Stimulated activated memory B cell treated with anti-CD40 and anti-IgM and Interleukin-4, amounts not matched to agents 10 μg/mL and 1 μg/mL and 100 μg/mL, for 72 hours (primary cell): Measurements from ENCODE around the gene KRT20.
"Not testable (repeated sequence)": the region's sequence is repeated elsewhere in the genome, so short reads cannot be mapped to it uniquely, and the experiment has no call there.

Experiments used
- ATAC-seq: fragments of 150-1000 bp; cut with Tn5 transposase; 2 replicates; pipeline ENCODE4 v1.10.0; 2021
- H3K27ac Mint-ChIP-seq: one replicate; pipeline ENCODE4 v1.8.0; 2022; ENCODE audit warnings: mild to moderate bottlenecking, mixed read lengths
- H3K27me3 Mint-ChIP-seq: one replicate; pipeline ENCODE4 v1.8.0; 2022; ENCODE audit warnings: mixed read lengths
- H3K36me3 Mint-ChIP-seq: one replicate; pipeline ENCODE4 v1.8.0; 2022; ENCODE audit warnings: mixed read lengths
- H3K4me1 Mint-ChIP-seq: one replicate; pipeline ENCODE4 v1.8.0; 2022; ENCODE audit warnings: mixed read lengths
- H3K4me3 Mint-ChIP-seq: one replicate; pipeline ENCODE4 v1.8.0; 2022; ENCODE audit warnings: mild to moderate bottlenecking, moderate library complexity, mixed read lengths
- H3K9me3 Mint-ChIP-seq: one replicate; pipeline ENCODE4 v1.8.0; 2022; ENCODE audit warnings: mixed read lengths

The KRT20 gene, protein sequence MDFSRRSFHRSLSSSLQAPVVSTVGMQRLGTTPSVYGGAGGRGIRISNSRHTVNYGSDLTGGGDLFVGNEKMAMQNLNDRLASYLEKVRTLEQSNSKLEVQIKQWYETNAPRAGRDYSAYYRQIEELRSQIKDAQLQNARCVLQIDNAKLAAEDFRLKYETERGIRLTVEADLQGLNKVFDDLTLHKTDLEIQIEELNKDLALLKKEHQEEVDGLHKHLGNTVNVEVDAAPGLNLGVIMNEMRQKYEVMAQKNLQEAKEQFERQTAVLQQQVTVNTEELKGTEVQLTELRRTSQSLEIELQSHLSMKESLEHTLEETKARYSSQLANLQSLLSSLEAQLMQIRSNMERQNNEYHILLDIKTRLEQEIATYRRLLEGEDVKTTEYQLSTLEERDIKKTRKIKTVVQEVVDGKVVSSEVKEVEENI

DNA sequence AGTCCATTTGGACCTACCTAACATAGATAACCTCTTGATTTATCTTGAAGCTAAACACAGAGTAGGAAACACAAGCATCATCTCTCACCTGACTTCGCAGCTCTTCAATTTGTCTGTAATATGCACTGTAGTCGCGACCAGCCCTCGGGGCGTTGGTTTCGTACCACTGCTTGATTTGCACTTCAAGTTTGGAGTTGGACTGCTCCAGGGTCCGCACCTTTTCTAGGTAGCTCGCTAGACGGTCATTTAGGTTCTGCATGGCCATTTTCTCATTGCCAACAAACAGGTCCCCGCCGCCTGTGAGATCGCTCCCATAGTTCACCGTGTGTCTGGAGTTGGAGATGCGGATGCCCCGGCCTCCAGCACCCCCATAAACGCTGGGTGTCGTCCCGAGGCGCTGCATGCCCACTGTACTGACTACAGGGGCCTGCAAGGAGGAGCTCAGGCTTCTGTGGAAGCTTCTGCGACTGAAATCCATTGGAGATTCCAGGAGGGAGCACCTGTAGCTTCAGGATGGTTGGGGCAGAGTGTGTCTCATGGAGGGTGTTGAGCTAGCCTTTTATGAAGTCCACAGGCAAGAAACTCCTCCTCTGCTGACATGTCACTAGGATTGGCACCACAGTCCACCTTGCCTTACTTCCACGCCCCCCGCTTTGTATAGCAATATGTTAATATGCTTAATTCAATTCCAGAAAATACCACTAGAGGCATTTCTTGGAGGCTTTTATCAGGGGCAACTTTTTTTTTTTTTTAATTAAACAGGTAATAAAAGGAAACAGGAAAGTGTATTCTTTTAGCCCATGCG lies at the start of gene KRT20:
Gene KRT20 (minus strand): TSS at position 535 of the 805 bp plus-strand sequence. CDS start 57 bp downstream, at position 478.
- ATAC-seq: no peak
- H3K9me3 Mint-ChIP-seq: no peaks in the 10 kb centered on the region

DNA sequence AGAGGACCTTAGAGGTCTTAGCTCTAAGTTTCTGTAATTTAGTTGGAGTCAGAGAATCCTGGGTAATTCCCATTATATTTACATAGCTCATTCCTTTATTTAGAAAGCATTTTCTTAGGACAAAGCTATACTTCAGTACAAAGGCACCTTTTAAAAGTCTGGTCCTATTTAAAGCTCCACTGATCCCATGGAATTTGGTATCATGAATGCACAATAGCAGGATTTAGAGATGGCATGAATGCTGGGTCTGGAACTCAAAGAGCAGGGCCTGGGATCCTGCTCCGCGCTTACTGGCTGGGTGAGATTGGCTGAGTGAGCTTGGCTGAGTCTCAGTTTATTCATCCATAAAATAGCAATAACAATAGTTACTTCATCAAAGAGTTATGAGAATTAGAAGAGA lies 47.6 kb upstream of the KRT20 start:
- Mint-ChIP-seq H3K27ac (no peak overlapping the region), H3K9me3 (no peaks in the 10 kb centered on the region), H3K4me3 (no peak overlapping the region), H3K27me3 (peaks cover 36% of the 10 kb centered on the region), H3K36me3 (no peaks in the 10 kb centered on the region), H3K4me1 (no peaks in the 10 kb centered on the region)
- ATAC-seq: no peak

More for the DNA sequence above, at the start of gene KRT20:
- H3K27me3 Mint-ChIP-seq: peaks cover 19% of the 10 kb centered on the region
- H3K36me3 Mint-ChIP-seq: no peaks in the 10 kb centered on the region
- no peak within 1 kb of the TSS for H3K4me3 Mint-ChIP-seq
- H3K27ac Mint-ChIP-seq: no peak within 1 kb of the TSS
- H3K4me1 Mint-ChIP-seq: no peaks in the 10 kb centered on the region

DNA sequence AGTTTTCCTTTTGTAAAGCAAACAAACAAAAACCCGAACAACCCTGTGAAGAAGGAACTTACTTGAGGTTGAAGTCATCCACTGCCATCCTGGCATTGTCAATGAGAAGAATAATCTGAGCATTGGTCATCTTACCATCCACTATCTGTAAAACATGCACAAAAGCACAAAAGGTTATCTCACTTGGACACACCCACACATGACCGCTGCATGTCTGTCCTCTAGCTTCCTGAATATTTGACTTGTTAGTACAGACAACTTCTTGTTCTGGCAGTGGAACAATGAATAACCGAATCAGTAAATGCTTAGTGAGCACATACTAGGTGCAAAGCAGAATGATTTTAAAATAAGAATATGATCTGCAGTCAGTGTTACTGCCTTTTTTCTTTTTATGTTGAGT lies 46.3 kb upstream of the KRT20 start:
- Mint-ChIP-seq H3K27ac (no peak overlapping the region), H3K9me3 (no peaks in the 10 kb centered on the region)

DNA sequence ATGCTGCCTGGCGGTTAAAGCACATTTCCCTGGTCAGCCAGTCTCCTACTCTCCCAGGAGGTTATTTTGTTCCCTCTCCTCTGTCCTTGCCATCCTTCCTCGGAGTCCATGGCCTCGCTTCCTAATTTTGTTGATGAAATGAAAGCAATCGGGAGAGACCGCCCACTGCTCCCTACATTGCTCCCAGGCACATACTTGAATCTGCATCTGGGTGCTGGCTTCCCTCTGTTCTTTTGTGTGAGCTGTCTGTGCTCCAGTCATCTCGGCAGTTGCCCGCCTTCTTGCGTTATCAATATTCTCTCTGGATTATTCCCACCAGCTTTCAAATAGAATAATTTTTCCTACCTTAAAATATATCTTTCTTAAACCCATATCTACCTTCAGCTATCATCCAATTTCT lies 41.3 kb upstream of the KRT20 start:
- Mint-ChIP-seq H3K4me3 (no peak overlapping the region), H3K9me3 (peaks cover 2% of the 10 kb centered on the region), H3K27ac (no peak overlapping the region), H3K36me3 (no peaks in the 10 kb centered on the region), H3K4me1 (no peaks in the 10 kb centered on the region), H3K27me3 (peaks cover 33% of the 10 kb centered on the region)
- no peak for ATAC-seq

More for the DNA sequence above, 46.3 kb upstream of the KRT20 start:
- H3K4me3 Mint-ChIP-seq: no peak overlapping the region
- no peak for ATAC-seq
- no peaks in the 10 kb centered on the region for H3K36me3 Mint-ChIP-seq
- H3K27me3 Mint-ChIP-seq: peaks cover 36% of the 10 kb centered on the region
- H3K4me1 Mint-ChIP-seq: no peaks in the 10 kb centered on the region

DNA sequence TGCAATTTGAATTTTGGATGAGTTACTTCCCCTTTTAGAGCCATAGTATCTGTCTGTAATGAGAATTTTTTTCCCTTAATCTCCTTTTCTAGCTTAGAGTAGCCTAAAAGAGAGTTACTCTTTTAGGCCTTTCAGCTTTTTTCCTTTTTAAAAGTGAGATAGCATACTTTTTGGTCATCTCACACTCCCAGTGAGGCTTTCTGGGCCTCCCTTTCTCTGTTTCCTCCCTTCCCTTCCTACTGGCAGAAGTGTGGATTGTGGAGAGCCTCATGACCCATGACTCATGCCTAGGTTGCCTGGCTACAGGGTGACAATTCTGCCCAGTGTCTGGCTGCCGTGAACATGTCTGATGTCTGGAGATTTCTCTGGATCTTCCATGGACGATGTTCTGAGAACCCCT lies 37.2 kb upstream of the KRT20 start:
- no peak for ATAC-seq
- peaks cover 2% of the 10 kb centered on the region for H3K9me3 Mint-ChIP-seq
- H3K4me1 Mint-ChIP-seq: no peaks in the 10 kb centered on the region

DNA sequence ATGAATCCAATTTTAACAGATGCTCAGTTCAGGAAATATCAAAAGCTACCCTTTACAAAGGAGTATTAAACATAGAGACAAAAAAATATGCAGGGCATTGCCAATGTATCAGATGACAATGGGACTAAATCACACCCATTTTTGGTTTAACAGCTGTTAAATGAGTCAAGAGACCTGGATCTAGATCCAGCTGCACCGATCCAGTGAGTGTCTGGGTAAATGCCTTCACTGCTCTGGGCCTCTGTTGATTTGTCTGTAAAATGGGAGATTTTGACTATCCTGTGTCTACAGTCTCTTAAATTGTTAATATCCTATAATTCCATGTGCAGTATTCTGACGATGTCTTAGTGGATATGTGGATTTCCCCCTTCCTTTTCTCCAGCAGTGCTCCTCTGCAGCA lies 36.0 kb upstream of the KRT20 start:
- H3K36me3 Mint-ChIP-seq: no peaks in the 10 kb centered on the region
- no peak overlapping the region for H3K27ac Mint-ChIP-seq
- no peak overlapping the region for H3K4me3 Mint-ChIP-seq
- H3K27me3 Mint-ChIP-seq: peaks cover 17% of the 10 kb centered on the region
- H3K9me3 Mint-ChIP-seq: peaks cover 2% of the 10 kb centered on the region
- ATAC-seq: no peak
- peaks cover 5% of the 10 kb centered on the region for H3K4me1 Mint-ChIP-seq

More for the DNA sequence above, 37.2 kb upstream of the KRT20 start:
- Mint-ChIP-seq H3K36me3 (no peaks in the 10 kb centered on the region), H3K27ac (no peak overlapping the region), H3K4me3 (no peak overlapping the region), H3K27me3 (peaks cover 29% of the 10 kb centered on the region)

DNA sequence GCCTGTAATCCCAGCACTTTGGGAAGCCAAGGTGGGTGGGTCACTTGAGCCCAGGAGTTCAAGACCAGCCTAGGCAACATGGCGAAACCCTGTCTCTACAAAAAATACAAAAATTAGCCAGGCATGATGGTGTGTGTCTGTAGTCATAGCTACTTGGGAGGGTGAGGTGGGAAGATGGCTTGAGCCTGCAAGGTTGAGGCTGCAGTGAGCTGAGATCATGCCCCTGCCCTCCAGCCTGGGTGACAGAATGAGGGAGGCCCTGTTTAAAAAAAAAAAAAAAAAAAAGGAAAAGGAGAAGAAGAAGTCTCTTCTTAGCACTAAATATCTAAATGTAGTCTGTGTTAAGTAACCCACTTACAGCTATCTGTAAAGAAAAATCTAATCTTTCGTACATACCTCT lies 32.1 kb upstream of the KRT20 start:
- not testable (repeated sequence) for H3K9me3 Mint-ChIP-seq, ATAC-seq, H3K27me3 Mint-ChIP-seq, H3K27ac Mint-ChIP-seq, H3K36me3 Mint-ChIP-seq, H3K4me3 Mint-ChIP-seq
- peaks cover 12% of the 10 kb centered on the region for H3K4me1 Mint-ChIP-seq

DNA sequence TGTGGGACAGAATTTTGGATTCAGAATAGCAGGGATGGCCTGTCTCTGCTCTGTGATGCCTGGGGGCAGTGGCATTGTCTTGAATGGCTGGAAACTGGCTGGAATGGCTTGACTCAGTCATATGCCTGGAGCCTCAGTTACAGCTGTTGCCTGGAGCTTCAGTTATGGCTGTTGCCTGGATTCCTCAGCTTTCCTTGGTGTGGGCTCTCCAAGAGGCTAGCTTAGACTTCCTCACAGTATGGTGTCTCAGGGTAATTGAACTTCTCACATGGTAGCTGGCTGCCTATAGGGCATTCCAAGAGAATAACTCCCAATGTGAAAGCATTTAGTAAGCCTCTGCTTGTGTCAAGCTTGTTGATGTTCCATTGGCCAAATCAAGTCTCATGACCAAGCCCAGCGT lies 31.3 kb upstream of the KRT20 start:
- ATAC-seq: no peak
- H3K4me1 Mint-ChIP-seq: peaks cover 12% of the 10 kb centered on the region
- no peak overlapping the region for H3K4me3 Mint-ChIP-seq

DNA sequence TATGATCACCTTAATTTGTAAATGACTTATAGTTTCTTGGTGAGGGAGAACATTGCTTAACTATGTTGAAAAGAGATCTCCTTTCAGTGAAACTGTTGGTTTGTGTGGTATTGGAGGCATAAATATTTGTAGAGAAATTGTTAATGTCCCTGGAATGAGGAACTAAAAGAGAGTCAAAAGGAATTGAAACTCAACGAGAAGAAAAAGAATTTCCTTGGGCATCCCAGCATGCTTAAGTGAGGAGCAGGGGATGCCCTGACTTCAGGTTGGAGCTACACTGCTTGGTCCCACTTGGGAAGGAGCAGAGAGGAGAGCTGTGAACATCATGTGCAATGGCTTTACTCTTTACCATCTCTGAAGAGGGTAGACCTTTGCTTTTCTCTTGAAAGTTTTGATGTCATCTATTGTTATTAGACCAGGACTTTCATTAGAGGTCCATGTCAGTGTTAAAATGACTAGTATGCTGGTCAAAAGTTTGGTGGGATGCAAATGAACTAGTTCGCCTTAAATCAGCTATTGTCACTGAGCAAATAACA lies 30.7 kb upstream of the KRT20 start:
- Mint-ChIP-seq H3K4me3 (no peak overlapping the region), H3K27me3 (peaks cover 18% of the 10 kb centered on the region), H3K27ac (peak overlapping the region; percentile 53), H3K4me1 (peaks cover 12% of the 10 kb centered on the region), H3K36me3 (no peaks in the 10 kb centered on the region), H3K9me3 (no peaks in the 10 kb centered on the region)
- ATAC-seq: peak; percentile 79

More for the DNA sequence above, 31.3 kb upstream of the KRT20 start:
- Mint-ChIP-seq H3K9me3 (no peaks in the 10 kb centered on the region), H3K27ac (no peak overlapping the region), H3K36me3 (no peaks in the 10 kb centered on the region), H3K27me3 (peaks cover 17% of the 10 kb centered on the region)

DNA sequence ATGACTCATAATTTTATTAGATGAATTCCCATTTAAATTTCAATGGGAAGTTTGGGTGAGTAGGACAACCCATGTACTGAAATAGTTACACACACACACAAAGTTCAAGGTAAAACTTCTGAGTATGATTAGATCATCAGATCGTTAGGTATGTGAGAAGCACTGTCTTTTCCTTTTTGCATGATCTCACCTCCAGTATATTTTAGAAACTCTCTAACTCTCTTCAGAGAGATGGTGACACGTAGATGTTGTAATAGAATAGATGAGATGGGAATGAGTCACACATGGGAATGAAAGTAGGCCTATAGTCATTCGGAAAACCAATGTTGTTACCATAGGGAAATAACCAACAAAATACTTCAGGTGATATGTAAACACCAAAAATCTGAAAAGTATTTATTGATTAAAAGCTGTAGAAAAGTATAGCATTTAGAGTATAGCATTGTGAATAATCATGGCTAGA lies 30.2 kb upstream of the KRT20 start:
- Mint-ChIP-seq H3K27ac (peak overlapping the region; percentile 53), H3K27me3 (peaks cover 18% of the 10 kb centered on the region), H3K36me3 (no peaks in the 10 kb centered on the region), H3K9me3 (no peaks in the 10 kb centered on the region), H3K4me3 (no peak overlapping the region), H3K4me1 (peaks cover 12% of the 10 kb centered on the region)
- ATAC-seq: peak; percentile 54

DNA sequence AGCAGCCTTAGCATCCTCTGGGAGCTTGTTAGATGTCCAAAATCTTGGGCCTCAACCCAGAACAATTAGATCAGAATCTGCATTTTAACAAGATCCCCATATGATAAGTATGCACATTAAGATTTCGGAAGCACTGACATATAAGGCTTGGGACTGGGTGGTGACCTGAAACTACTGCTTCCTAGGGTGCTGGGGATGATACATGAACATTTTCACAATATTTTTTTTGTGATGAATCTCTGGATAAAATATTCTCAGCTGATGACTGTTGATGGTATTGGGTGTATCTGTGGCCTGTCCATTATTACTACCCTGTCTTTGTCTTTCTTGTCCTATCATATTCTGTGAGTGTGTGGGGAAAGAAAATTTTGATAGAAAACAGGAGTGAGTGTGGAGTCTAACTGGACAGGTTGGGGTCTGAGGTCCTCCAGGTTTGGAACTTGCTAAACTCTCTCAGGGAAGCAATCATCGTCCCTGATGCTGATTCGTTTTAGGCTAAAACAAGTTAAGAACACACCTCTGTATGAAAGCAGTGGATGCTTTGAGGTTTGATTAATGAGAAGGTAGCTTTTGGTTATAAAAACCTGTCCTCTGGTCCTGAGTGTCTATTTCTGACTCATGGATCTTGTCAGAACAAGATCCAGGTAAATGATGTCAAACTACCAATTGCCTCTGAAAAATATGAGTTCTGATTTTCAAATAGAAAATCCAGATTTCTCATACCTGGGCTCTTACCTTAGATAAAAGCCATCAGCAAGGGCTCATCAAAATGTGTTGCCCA lies 29.2 kb upstream of the KRT20 start:
- H3K4me1 Mint-ChIP-seq: peaks cover 12% of the 10 kb centered on the region
- no peak overlapping the region for H3K27ac Mint-ChIP-seq
- peaks cover 17% of the 10 kb centered on the region for H3K27me3 Mint-ChIP-seq
- no peak overlapping the region for H3K4me3 Mint-ChIP-seq
- H3K9me3 Mint-ChIP-seq: no peaks in the 10 kb centered on the region
- H3K36me3 Mint-ChIP-seq: no peaks in the 10 kb centered on the region
- no peak for ATAC-seq

DNA sequence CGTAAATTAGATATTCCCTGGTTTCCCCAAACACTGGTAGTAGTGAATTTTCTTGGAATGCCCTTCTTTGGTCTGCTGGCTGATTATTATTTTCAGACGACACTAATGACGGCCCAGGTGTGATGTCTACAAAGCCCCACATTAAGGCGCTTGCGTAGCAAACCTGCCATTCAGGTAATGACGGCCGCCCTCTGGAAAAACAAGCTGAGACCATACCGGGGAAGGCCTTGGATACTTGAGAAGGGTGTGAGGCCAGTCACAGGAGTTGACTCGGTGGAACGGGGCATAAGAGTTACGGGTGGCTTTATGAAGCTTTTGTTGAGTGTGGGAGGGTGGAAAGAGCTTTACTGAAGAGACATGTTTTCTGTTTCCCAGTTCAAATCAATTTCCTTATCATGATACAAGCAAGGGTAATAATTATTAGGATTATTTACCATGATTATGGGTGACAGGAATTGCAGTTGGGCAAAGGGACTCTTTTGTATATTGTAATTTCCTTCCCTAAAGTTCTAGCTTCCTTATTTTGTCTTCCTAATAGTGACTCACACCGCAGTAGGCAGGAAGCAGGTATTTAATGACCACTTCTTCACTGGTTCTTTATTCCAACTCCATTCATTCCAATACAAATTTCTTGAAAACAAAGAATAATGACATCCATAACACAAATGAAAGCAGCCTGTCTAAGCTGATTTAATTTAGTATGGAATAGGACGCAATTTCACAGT lies 27.6 kb upstream of the KRT20 start:
- Mint-ChIP-seq H3K9me3 (no peaks in the 10 kb centered on the region), H3K27ac (no peak overlapping the region), H3K27me3 (peaks cover 30% of the 10 kb centered on the region), H3K4me1 (peaks cover 12% of the 10 kb centered on the region), H3K4me3 (no peak overlapping the region), H3K36me3 (no peaks in the 10 kb centered on the region)
- no peak for ATAC-seq

DNA sequence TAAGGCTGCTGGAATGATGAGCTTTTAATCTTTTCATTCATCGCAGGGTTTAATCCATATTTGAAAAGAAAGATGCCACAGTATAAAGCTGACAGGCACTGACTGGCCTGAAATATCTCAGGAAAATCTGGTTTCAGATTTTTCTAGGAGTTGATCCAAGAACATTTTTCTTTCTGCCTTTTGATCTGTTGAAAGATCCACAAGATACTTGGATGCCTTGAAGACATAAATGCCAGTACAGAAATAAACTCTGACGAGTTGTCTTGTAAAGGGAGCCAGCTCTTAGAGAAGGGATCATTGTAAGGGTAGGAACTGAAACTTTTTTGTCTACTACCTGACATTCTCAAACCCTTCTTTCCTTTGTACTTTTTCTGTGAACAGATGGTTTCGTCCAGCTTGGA lies 25.4 kb upstream of the KRT20 start:
- H3K4me1 Mint-ChIP-seq: peaks cover 2% of the 10 kb centered on the region
- no peaks in the 10 kb centered on the region for H3K36me3 Mint-ChIP-seq
- peaks cover 50% of the 10 kb centered on the region for H3K27me3 Mint-ChIP-seq
- no peak overlapping the region for H3K4me3 Mint-ChIP-seq
- no peaks in the 10 kb centered on the region for H3K9me3 Mint-ChIP-seq
- H3K27ac Mint-ChIP-seq: no peak overlapping the region
- no peak for ATAC-seq

DNA sequence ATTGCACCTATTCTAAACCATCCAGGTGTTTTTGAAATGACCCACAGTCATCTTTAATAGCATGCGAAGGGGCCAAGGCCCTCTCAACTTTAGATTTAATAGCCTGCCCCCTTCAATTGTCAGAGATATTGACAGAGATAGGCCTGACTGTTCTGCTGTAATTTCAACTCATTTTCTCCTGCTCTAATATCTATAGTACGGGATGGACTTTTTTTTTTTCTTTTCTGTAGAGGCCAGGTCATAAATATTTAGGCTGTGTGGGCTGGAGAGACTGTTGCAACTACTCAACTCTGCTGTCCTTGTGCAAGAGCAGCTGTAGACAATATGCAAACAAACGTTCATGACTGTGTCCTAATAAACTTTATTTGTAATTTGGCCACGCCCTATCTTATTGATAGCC lies 24.7 kb upstream of the KRT20 start:
- ATAC-seq: no peak
- no peak overlapping the region for H3K27ac Mint-ChIP-seq
- no peaks in the 10 kb centered on the region for H3K9me3 Mint-ChIP-seq
- H3K4me1 Mint-ChIP-seq: no peaks in the 10 kb centered on the region
- H3K36me3 Mint-ChIP-seq: no peaks in the 10 kb centered on the region
- H3K27me3 Mint-ChIP-seq: peaks cover 54% of the 10 kb centered on the region
- no peak overlapping the region for H3K4me3 Mint-ChIP-seq
